ES-I3 (cell line): ENCODE results near the gene MPRIP.
"Not testable (repeated sequence)": the region's sequence is repeated elsewhere in the genome, so short reads cannot be mapped to it uniquely, and the experiment has no call there.

Experiments
- H3K36me3 ChIP-seq: 2 replicates; pipeline ENCODE4 v1.6.1; 2013; ENCODE audit warnings: mild to moderate bottlenecking, low read length, control low read depth, moderate library complexity; ENCODE audit not compliant: insufficient read depth
- H3K4me1 ChIP-seq: 2 replicates; pipeline ENCODE4 v1.6.1; 2013; ENCODE audit warnings: mild to moderate bottlenecking, control low read depth, low read length; ENCODE audit not compliant: insufficient read depth
- H3K9ac ChIP-seq: 2 replicates; pipeline ENCODE4 v1.6.1; 2013; ENCODE audit warnings: low read depth, mild to moderate bottlenecking, low read length, moderate library complexity
- H3K9me3 ChIP-seq: 2 replicates; pipeline ENCODE4 v1.6.1; 2013; ENCODE audit warnings: mild to moderate bottlenecking, low read length, moderate library complexity; ENCODE audit not compliant: control insufficient read depth, insufficient read depth

Gene MPRIP

GRCh38 chr17:17188586-17188985 lies 146.3 kb downstream of the MPRIP start:
- H3K9ac ChIP-seq, result no peak overlapping the region

GRCh38 chr17:17189559-17189958 lies 147.3 kb downstream of the MPRIP start:
- Histone ChIP-seq H3K9ac (no peak overlapping the region), H3K9me3 (no peaks in the 10 kb centered on the region), H3K36me3 (no peaks in the 10 kb centered on the region), H3K4me1 (peaks cover 8% of the 10 kb centered on the region; the same call in 1 of the 2 replicates)

More at GRCh38 chr17:17188586-17188985, 146.3 kb downstream of the MPRIP start:
- Histone ChIP-seq H3K4me1 (peaks cover 8% of the 10 kb centered on the region; the same call in 1 of the 2 replicates), H3K9me3 (no peaks in the 10 kb centered on the region), H3K36me3 (no peaks in the 10 kb centered on the region)

GRCh38 chr17:17190188-17190587 lies 147.9 kb downstream of the MPRIP start:
- no peaks in the 10 kb centered on the region for H3K9me3 ChIP-seq
- H3K9ac ChIP-seq, result no peak overlapping the region
- H3K4me1 ChIP-seq, result peaks cover 8% of the 10 kb centered on the region; the same call in 1 of the 2 replicates
- no peaks in the 10 kb centered on the region for H3K36me3 ChIP-seq

DNA sequence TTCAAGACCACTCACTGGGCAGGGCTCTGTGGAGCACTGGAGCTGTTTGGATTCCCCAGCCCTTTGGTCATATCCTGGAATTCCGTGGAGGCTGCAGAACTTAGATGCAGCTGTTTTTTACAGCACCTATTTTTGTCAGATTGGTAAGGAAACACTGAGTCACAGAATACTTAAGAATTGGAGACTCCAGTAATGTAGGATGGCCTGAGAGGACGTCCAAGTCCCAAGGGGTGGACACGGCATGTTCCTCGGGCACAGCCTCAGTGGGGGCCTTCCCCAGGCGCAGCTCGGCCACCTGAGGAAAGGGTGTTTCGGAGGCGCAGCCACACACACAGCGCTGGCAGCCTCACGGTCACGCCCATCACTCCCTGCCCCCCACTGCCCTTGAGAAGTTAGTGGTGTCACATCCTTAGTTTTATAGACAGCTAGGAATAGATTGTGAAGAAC lies 149.1 kb downstream of the MPRIP start:
- Histone ChIP-seq H3K9me3 (no peaks in the 10 kb centered on the region), H3K9ac (no peak overlapping the region), H3K4me1 (peaks cover 8% of the 10 kb centered on the region; the same call in 1 of the 2 replicates), H3K36me3 (no peaks in the 10 kb centered on the region)

GRCh38 chr17:17191961-17192381 lies 149.7 kb downstream of the MPRIP start:
- Histone ChIP-seq H3K9me3 (no peaks in the 10 kb centered on the region), H3K36me3 (no peaks in the 10 kb centered on the region), H3K9ac (no peak overlapping the region), H3K4me1 (peaks cover 8% of the 10 kb centered on the region; the same call in 1 of the 2 replicates)

DNA sequence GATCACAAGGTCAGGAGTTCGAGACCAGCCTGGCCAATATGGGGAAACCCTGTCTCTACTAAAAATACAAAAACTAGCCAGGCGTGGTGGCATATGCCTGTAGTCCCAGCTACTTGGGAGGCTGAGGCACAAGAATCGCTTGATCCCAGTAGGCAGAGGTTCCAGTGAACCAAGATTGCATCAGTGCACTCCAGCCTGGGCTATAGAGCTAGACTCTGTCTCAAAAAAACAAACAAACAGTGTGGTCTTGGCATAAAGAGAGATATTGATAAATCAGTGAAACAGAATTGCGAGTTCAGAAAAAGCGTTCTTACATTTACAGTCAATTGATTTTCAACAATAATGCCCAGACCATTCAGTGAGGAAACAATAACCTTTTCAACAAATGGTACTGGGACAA lies 153.2 kb downstream of the MPRIP start:
- not testable (repeated sequence) for H3K4me1 ChIP-seq, H3K9ac ChIP-seq, H3K9me3 ChIP-seq, H3K36me3 ChIP-seq

DNA sequence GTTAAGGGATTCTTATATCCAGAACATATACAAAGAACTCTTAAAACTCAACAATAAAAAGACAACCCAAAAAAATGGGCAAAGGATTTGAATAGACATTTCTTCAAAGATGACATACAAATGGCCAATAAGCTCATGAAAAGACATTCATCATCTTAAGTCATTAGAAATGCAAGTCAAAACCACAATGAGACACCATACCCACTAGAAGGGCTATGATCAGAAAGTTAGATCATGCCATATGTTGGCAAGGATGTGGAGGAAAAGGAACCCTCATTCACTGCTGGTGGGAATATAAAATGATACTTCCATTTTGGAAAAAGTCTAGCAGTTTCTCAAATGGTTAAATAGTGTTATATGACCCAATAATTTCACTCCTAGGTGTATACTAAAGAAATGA lies 154.5 kb downstream of the MPRIP start:
- no peaks in the 10 kb centered on the region for H3K9me3 ChIP-seq
- H3K36me3 ChIP-seq, result no peaks in the 10 kb centered on the region
- 0 out of 2 replicates have a peak, but pooled peaks cover under 1% of the 10 kb centered on the region for H3K4me1 ChIP-seq
- H3K9ac ChIP-seq, result no peak overlapping the region

DNA sequence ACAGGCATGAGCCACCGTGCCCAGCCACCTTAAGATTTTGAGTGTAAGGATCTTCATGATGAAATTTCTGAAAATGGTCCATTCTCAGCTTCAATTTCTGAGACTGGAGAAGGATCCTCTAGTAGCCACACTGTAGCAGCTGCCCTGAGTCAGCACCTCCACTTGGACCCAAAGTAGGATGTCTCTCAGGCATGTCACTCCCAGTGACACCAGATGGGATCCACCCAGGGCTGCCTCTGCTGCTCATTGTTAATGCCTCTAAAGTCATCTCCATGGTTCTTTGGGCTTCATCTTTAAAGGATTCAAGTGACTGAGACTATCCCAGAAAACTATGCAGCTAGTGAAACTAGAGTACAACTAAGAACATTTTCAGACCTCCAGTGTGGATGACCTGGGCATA lies 156.0 kb downstream of the MPRIP start:
- no peaks in the 10 kb centered on the region for H3K36me3 ChIP-seq
- no peaks in the 10 kb centered on the region for H3K9me3 ChIP-seq
- H3K9ac ChIP-seq, result no peak overlapping the region
- no peaks in the 10 kb centered on the region for H3K4me1 ChIP-seq

GRCh38 chr17:17200311-17200710 lies 158.1 kb downstream of the MPRIP start:
- H3K9ac ChIP-seq, result no peak overlapping the region
- H3K4me1 ChIP-seq, result no peaks in the 10 kb centered on the region
- H3K9me3 ChIP-seq, result no peaks in the 10 kb centered on the region
- no peaks in the 10 kb centered on the region; the same call in 1 of the 2 replicates for H3K36me3 ChIP-seq

- Histone ChIP-seq H3K4me1 (no peaks in the 10 kb centered on the region), H3K9ac (no peak overlapping the region), H3K36me3 (no peaks in the 10 kb centered on the region; the same call in 1 of the 2 replicates), H3K9me3 (no peaks in the 10 kb centered on the region)
Measured at GRCh38 chr17:17200831-17201230, 158.6 kb downstream of the MPRIP start.

GRCh38 chr17:17201271-17201670 lies 159.0 kb downstream of the MPRIP start:
- Histone ChIP-seq H3K36me3 (no peaks in the 10 kb centered on the region; the same call in 1 of the 2 replicates), H3K4me1 (no peaks in the 10 kb centered on the region), H3K9me3 (no peaks in the 10 kb centered on the region), H3K9ac (no peak overlapping the region)

GRCh38 chr17:17201907-17202306 lies 159.7 kb downstream of the MPRIP start:
- no peak overlapping the region for H3K9ac ChIP-seq
- no peaks in the 10 kb centered on the region; the same call in 1 of the 2 replicates for H3K36me3 ChIP-seq
- H3K4me1 ChIP-seq, result no peaks in the 10 kb centered on the region

DNA sequence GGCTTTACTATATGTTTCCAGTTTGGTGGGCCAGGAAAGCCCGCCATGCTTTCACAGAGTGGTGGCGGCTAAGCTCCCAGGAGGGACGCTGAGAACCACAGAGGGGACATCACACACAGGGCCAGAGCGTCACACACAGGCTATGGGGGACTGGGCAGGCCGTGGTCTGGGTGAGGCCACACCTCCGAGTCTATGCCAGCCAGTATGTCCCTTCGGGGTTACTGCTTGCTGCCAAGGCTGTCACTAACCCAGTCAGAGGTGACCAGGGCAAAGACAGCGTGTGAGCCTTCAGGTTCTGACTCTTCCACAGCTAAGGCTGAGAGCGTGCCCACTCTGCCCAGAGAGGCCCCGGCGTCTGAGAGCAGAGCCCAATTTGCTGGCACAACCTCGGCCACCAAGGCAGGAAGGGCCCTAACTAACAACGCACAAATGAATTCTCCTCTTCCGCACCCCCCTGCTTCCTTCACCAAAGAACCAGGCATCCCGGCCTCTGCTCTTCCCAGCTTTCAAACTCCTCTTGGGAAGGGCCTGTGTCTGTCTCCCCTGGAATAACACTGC lies 161.0 kb downstream of the MPRIP start:
- Histone ChIP-seq H3K9me3 (no peaks in the 10 kb centered on the region), H3K9ac (no peak overlapping the region), H3K36me3 (no peaks in the 10 kb centered on the region; the same call in 1 of the 2 replicates), H3K4me1 (no peaks in the 10 kb centered on the region)

More at GRCh38 chr17:17201907-17202306, 159.7 kb downstream of the MPRIP start:
- H3K9me3 ChIP-seq, result no peaks in the 10 kb centered on the region

DNA sequence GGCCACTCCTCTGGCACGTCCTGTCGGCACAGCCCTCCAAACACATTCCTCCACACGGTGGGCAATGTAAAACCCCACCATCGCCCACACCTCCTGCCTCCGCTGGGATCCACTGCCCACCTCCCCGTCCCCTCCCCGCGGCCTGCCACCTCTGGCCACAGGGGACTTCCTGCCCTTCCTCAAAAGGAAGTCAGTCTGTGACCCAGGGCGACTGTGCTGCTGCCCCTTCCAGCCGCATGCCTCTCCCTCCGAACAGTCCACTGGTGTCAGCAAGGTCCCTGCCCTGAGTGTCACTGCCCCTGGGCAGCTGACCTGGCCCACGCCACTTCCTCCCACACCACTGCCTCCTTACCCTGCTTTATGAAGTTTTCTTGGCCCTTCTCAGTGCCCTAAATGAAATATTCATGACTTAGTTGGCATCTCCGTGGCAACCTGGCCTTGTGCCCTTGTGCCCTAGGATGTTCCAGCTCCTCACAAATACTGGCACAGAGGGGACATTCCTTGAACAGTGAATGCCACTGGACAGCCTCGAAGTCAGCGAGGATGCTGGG lies 161.9 kb downstream of the MPRIP start:
- Histone ChIP-seq H3K4me1 (no peaks in the 10 kb centered on the region), H3K9ac (no peak overlapping the region), H3K36me3 (no peaks in the 10 kb centered on the region; the same call in 1 of the 2 replicates), H3K9me3 (no peaks in the 10 kb centered on the region)

DNA sequence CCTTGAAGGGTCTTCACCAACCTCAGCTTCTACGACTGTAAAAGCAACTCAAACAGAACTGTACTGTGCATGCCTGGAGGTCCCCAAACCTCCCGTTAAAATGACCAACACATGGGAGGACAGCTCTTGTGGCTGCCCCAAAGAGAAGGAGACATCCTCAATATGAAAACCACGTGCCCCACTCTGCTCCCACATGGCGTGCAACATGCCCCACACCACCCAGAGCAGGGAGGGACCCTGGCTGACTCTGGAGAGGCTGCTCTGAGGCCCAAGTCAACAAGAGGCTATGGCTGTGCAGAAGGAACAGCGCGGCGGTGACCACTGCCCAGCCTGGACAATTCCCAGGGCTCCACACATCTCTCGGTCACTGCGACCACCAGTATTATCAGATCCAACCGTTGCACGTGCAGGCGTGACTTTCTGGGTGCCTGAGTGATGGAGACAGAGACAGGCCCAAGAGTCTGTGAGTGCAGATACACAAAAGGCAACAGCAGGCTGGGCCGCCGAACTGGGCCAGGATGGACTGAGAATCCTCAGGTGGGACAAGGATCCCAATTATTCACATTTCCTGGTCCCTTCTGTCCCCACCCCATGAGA lies 162.5 kb downstream of the MPRIP start:
- Histone ChIP-seq H3K9ac (no peak overlapping the region), H3K36me3 (no peaks in the 10 kb centered on the region; the same call in 1 of the 2 replicates), H3K9me3 (no peaks in the 10 kb centered on the region), H3K4me1 (no peaks in the 10 kb centered on the region)
